Stimulated activated CD4-positive, alpha-beta T cell treated with anti-CD3 and anti-CD28 coated beads, Interleukin-4, amount 100 ng/mL, for 24 hours (primary cell): ENCODE results near the gene EPHA1.
"Not testable (repeated sequence)": the region's sequence is repeated elsewhere in the genome, so short reads cannot be mapped to it uniquely, and the experiment has no call there.

Experiments
- DNase-seq: peaks from one replicate; pipeline ENCODE4 v3.0.0-alpha.2; 2020

Gene EPHA1

DNA sequence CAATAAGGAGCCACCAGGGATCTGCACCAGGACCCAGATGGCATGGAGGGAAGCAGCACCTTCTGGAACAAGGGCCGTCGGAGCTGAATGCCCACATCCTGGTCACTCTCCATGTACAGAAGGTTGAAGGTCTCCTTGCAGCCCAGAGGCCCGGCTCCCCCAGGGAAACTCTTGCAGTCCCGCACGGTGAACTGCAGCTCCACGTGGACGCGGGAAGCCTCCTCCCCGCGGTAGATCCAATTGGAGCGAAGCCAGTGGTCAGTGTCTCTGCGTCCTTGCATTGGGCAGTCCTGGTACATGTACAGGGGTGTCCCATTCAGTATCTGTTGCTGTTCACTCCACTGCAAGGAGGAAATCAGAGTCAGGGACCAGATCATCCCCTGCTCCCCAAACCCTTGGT is 7.4 kb downstream of the EPHA1 start:
- no peak for DNase-seq

DNA sequence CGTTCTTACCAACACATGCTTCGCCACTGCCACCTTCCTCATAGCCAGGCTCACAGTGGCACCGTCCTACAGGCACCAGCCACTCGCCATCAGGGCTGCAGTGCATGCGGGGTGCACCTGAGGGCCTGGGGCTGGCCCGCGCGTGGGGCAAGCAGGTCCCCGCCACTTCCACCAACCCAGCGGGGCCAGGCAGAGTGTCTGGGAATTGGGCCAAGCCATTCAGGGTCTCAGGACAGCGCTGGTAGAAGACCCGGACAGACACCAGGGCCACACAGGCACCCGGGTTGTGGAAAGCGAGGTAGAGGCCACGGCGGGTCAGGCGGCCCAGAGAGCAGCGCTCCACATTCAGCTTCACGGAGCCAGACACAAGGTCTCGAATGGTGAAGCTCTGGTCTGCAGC is 9.0 kb downstream of the EPHA1 start:
- no peak for DNase-seq

DNA sequence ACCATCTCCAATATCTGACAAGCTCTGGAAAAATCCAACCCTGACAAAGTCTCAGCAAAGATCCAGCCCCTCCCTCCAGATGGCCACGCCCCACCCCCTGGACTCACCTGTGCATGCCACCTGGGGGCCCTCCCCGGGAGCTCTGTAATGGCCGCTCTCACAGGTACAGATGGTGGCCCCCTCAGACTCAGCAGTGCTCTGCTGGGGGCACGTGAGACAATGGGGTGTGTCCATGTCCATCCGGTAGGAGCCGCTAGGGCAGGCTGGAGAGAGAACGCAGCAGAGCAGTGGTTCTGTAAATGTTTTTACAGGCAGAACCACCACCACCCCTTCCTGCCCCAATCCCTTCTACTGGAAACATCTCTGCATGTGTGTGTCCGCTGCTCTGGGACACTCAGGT is 9.5 kb downstream of the EPHA1 start:
- DNase-seq = no peak

GRCh38 chr7:143398616-143399015 is 10.0 kb downstream of the EPHA1 start:
- no peak for DNase-seq

GRCh38 chr7:143397710-143398530 is 10.7 kb downstream of the EPHA1 start:
- DNase-seq = no peak

GRCh38 chr7:143396625-143397556 is 11.8 kb downstream of the EPHA1 start:
- no peak for DNase-seq

DNA sequence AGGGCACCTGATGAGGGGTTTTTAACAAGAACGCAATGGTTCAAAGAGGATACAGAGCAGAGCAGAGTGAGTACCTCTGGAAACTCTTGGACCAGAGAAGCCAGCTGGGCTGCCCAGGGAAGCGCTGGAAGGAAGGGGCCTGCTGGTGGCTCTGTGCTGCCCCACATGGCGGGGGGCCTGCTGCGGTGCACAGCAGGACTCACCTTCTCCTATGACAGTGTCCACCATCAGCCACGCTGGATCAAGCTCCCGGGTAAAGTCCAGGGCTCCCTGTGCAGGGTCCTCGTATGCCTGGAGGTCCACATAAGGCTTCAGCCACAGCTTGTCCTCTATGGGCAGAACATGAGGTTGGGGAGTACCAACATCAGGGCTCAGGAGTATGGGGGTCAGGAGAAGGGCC is 12.5 kb downstream of the EPHA1 start:
- no peak for DNase-seq

DNA sequence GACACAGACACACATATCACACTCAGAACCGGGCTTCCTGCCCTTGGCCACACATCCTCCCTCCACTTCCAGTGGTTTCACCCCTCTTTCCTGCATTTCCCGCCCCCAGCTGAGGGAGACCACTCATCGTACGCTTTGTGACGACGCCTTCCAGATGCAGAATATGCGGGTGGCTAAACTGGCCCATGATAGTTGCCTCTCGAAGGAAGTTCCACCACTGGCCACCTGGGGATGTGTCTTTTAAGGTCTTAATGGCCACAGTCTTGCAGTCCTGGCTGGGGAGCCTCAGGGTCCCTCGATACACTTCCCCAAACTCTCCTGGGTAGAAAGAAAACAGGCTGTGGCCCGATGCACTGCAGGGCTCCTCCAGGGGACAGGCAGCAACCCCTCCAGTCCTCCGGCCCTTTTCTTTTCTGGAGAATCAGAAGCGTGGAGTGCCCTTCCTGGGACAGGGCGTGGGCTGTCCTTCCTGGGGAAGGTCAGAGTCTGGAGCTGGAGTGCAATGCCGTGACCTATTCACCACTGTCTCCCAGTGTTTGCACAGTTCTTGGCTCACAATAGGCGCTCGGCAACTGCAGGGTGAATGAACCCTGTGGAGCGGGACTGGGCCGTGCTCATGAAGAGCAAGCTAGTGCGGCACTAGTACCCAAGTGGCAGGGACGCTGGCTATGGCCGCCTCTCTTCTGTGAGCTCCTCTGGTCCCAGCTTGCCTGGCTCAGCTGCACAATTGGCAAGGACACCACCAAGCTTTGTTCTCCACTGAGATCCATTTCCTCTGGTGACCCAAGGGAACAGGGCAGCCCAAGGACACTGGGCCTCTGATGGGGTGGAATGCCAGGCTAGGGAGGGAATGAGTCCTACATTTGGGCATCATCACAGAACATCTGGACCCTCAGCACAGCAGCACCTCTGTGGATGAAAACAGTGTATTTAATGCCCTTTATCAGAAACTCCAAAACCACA is 13.2 kb downstream of the EPHA1 start:
- no peak for DNase-seq

DNA sequence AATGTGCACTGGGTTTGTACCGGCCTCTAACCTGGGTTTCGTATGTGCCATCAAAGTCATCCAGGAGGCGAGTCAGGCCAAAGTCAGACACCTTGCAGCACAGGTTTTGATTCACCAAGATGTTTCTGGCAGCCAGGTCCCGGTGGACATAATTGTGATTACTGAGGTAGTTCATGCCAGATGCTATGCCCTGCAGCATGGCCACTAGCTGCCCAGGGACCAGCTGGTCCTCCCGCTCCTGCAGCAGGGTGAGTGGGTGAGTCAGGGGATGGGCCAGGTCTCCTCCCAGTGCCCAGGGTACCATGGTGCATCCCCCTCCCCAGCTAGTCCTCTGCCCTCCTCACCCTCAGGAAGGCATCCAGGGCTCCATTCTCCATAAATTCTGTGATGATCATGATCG is 13.9 kb downstream of the EPHA1 start:
- no peak for DNase-seq

- no peak for DNase-seq
Measured at GRCh38 chr7:143394068-143394467, 14.6 kb downstream of the EPHA1 start.

- no peak for DNase-seq
Measured at GRCh38 chr7:143393267-143394041, 15.2 kb downstream of the EPHA1 start.

GRCh38 chr7:143392875-143393266 is 15.8 kb downstream of the EPHA1 start:
- no peak for DNase-seq

DNA sequence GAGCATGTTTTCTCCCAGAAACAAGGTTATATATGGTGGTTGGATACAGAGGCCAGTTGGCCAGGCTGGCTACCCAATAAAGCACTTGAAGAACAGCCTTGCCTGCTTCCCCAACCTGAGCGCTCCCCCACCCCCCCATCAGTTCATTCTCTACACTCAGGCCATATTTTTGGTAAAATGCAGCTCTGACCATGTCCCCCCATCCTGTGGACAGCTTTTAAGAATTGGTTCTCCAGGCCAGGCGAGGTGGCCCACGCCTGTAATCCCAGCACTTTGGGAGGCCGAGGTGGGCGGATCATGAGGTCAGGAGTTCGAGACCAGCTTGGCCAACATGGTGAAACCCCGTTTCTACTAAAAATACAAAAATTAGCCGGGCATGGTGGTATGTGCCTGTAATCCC is 16.2 kb downstream of the EPHA1 start:
- not testable (repeated sequence) for DNase-seq

- DNase-seq = no peak
Measured at GRCh38 chr7:143391462-143392404, 16.9 kb downstream of the EPHA1 start.

GRCh38 chr7:143390773-143391317 is 17.8 kb downstream of the EPHA1 start:
- DNase-seq = no peak

DNA sequence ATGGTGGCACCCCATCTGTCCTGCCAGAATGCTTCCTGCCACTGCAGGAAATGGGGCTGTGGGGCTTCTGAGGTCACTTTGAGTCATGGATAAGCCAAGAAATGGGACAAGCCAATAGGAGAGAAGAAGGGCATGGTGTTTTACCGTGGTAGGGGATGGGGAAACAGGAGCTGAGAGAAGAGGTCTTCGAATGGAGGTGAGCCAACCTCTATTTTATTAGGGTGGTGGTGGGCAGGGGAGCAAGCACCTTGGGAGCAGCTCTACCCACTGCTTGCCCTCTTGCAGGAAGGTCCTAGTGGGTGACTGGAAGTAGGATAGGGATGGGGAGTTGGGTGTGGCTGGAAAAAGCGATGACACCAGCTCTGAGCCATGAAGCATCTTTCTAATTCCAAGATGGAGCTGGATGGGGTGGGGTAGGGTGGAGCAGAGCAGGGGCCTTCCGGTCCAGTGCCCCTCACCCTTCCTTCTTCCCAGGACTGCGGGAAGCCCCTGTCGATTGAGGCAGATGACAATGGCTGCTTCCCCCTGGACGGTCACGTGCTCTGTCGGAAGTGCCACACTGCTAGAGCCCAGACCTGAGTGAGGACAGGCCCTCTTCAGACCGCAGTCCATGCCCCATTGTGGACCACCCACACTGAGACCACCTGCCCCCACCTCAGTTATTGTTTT is 18.4 kb downstream of the EPHA1 start:
- DNase-seq = no peak

DNA sequence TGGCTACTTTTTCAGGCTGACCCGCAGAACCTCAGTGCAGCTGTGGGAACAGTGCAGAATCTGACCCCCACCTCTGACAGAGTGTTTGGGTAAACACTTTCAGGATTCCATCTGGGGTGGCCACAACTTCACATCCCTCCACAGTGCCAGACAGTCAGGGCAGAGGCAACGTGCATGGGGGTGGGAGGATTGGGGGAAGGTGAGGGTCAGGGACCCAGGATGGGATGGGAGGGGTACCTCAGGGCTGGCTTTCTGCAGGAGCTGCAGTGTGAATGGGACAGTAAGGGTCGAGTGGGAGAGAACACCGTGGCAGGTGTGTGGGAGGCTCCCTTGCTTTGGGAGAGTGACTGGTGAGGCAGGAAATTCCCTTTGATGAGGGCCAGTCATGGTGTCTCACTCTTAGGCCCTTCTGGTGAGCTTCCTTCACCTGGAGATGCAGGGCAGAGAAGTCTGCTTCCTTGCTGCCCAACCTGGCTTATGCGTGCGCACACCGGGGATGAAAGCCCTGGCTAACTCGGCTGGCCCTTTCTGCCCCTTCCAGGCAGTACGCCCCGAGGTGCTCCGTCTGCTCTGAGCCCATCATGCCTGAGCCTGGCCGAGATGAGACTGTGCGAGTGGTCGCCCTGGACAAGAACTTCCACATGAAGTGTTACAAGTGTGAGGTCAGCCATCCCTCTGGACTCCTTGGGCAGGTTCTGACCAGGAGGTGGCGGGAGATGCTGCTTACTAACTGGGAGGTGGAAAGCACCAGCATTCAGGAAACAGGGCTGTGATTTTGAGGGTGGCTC is 19.1 kb downstream of the EPHA1 start:
- no peak for DNase-seq

DNA sequence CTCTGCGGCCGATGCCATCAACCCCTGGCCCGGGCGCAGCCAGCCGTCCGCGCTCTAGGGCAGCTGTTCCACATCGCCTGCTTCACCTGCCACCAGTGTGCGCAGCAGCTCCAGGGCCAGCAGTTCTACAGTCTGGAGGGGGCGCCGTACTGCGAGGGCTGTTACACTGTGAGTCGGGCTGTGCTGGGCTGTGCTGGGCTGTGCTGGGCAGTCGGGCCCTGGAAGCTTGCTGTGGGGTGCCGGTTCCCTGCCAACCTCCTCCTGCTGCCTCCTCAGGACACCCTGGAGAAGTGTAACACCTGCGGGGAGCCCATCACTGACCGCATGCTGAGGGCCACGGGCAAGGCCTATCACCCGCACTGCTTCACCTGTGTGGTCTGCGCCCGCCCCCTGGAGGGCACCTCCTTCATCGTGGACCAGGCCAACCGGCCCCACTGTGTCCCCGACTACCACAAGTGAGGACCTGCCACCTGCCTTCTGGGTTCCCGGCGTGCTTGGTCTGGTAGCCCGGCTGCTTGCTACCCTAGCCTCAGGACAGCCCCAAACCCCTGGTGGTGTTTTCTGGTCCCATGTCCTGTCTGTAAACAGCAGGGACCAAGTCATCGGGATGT is 20.1 kb downstream of the EPHA1 start:
- no peak for DNase-seq

GRCh38 chr7:143388051-143388450 is 20.6 kb downstream of the EPHA1 start:
- no peak for DNase-seq
